Omental fat pad (tissue), 4 donors: Measurements from ENCODE around the gene DTL. TPM values are rescaled to one million over a fixed set of nuclear protein-coding genes. Genes with fewer than 3 reads are reported as not detected.

Experiments
- ATAC-seq: fragments of 150-250 bp; one replicate; pipeline ENCODE4 v1.9.1; 2016; ENCODE audit warnings: mild to moderate bottlenecking, moderate library complexity; ENCODE audit not compliant: low FRiP score
- DNase-seq: peaks from one replicate; pipeline ENCODE4 v3.0.0-alpha.2; 2019; ENCODE audit warnings: low spot score
- CTCF ChIP-seq, 3 donors: fragments of 450-650 bp; IDR thresholded peaks; one replicate each; pipeline ENCODE4 v1.5.1; 2016 to 2017; ENCODE audit warnings: antibody characterized with exemption in 3 of 3, mild to moderate bottlenecking in 3 of 3, moderate library complexity in 2 of 3
- total RNA-seq, 4 donors: library from RNA; depleted of rRNA; stranded (reverse); fragments of >200 nt; gene quantifications; one replicate each; pipeline ENCODE4 v1.1.0, GENCODE V29; 2016

Gene DTL
- total RNA-seq, 4 donors from 2014 or later = 0.60 to 1.4 (median 0.77) TPM

GRCh38 chr1:212137854-212138253 is 102.3 kb downstream of the DTL start:
- DNase-seq (no peak), ATAC-seq (no peak)
- no peak for TF ChIP-seq CTCF (IDR thresholded peaks at IDR 0.05)

- DNase-seq = no peak
- no peak for ATAC-seq
- no peak for TF ChIP-seq CTCF (IDR thresholded peaks at IDR 0.05)
Measured at GRCh38 chr1:212138457-212138856, 102.9 kb downstream of the DTL start.

GRCh38 chr1:212139526-212140135 is 104.1 kb downstream of the DTL start:
- no peak for TF ChIP-seq CTCF (IDR thresholded peaks at IDR 0.05)
- DNase-seq (no peak), ATAC-seq (no peak)

GRCh38 chr1:212141404-212141803 is 105.9 kb downstream of the DTL start:
- TF ChIP-seq CTCF (IDR thresholded peaks at IDR 0.05) = no peak
- ATAC-seq (no peak), DNase-seq (no peak)

- DNase-seq (no peak), ATAC-seq (no peak)
- TF ChIP-seq CTCF (IDR thresholded peaks at IDR 0.05) = no peak
Measured at GRCh38 chr1:212142883-212143530, 107.5 kb downstream of the DTL start.

- ATAC-seq (no peak), DNase-seq (no peak)
- no peak for TF ChIP-seq CTCF (IDR thresholded peaks at IDR 0.05)
Measured at GRCh38 chr1:212147581-212148033, 112.1 kb downstream of the DTL start.

GRCh38 chr1:212149566-212149965 is 114.0 kb downstream of the DTL start:
- ATAC-seq = no peak
- DNase-seq = no peak
- TF ChIP-seq CTCF (IDR thresholded peaks at IDR 0.05) = no peak
